Keratinocyte (primary cell): ENCODE data around the gene ATOX1. TPM values are rescaled to one million over a fixed set of nuclear protein-coding genes. Genes with fewer than 3 reads are reported as not detected.

ENCODE experiments used
- DNase-seq: peaks from one replicate; pipeline ENCODE4 v3.0.0-alpha.2; 2011; ENCODE audit warnings: low read depth, missing footprints, low spot score
- FAIRE-seq: peaks from 2 replicates; lab custom pipeline; 2011; peaks lifted over from hg19 to GRCh38; lab: Jason Lieb, UNC
- H2AFZ ChIP-seq: 2 replicates; pipeline ENCODE4 v1.6.0; 2012; ENCODE audit warnings: low read length, control low read depth, inconsistent platforms; ENCODE audit not compliant: control insufficient read depth
- H3K27ac ChIP-seq: 2 replicates; pipeline ENCODE4 v1.5.1; 2011; ENCODE audit warnings: low read length; ENCODE audit not compliant: control insufficient read depth, insufficient read depth
- H3K27me3 ChIP-seq: 3 replicates; pipeline ENCODE4 v1.6.0; 2011; ENCODE audit warnings: low read length; ENCODE audit not compliant: control insufficient read depth, insufficient read depth; ENCODE audit errors: extremely low read depth
- H3K36me3 ChIP-seq, 2 experiments: 2 replicates in 1 of 2; 3 replicates in 1 of 2; pipeline ENCODE4 v1.5.1; 2011; ENCODE audit warnings: low read length in 2 of 2, mild to moderate bottlenecking in 1 of 2; ENCODE audit not compliant: control insufficient read depth in 2 of 2, insufficient read depth in 2 of 2; ENCODE audit errors: extremely low read depth in 1 of 2
- H3K4me1 ChIP-seq: 3 replicates; pipeline ENCODE4 v1.5.1; 2011; ENCODE audit warnings: low read length; ENCODE audit not compliant: control insufficient read depth, insufficient read depth; ENCODE audit errors: extremely low read depth
- H3K4me2 ChIP-seq: 3 replicates; pipeline ENCODE4 v1.6.0; 2011; ENCODE audit warnings: low read depth, low read length; ENCODE audit not compliant: control insufficient read depth, insufficient read depth; ENCODE audit errors: extremely low read depth
- H3K4me3 ChIP-seq, 3 experiments: fragments of 200-600 bp in 1 of 3; sonication (generic) in 1 of 3; 2 replicates in 2 of 3; 3 replicates in 1 of 3; pipeline ENCODE4 v1.5.1; 2011 to 2016; ENCODE audit warnings: low read length in 3 of 3, mild to moderate bottlenecking in 3 of 3, control low read depth in 2 of 3, inconsistent platforms in 1 of 3, low read depth in 1 of 3, mixed read lengths in 1 of 3, mixed run types in 1 of 3, moderate library complexity in 1 of 3; ENCODE audit not compliant: control insufficient read depth in 2 of 3, insufficient read depth in 2 of 3; ENCODE audit errors: extremely low read depth in 1 of 3
- H3K79me2 ChIP-seq: 2 replicates; pipeline ENCODE4 v1.6.0; 2012; ENCODE audit warnings: low read length; ENCODE audit not compliant: control insufficient read depth, insufficient read depth
- H3K9ac ChIP-seq: 3 replicates; pipeline ENCODE4 v1.6.0; 2011; ENCODE audit warnings: low read length; ENCODE audit not compliant: control insufficient read depth, insufficient read depth; ENCODE audit errors: extremely low read depth
- H3K9me1 ChIP-seq: 3 replicates; pipeline ENCODE4 v1.6.0; 2011; ENCODE audit warnings: low read length; ENCODE audit not compliant: control insufficient read depth, insufficient read depth; ENCODE audit errors: extremely low read depth
- H3K9me3 ChIP-seq: 2 replicates; pipeline ENCODE4 v1.5.1; 2012; ENCODE audit warnings: low read depth, low read length; ENCODE audit not compliant: control insufficient read depth
- H4K20me1 ChIP-seq: 3 replicates; pipeline ENCODE4 v1.6.0; 2011; ENCODE audit warnings: low read length; ENCODE audit not compliant: control insufficient read depth, insufficient read depth; ENCODE audit errors: extremely low read depth
- CTCF ChIP-seq, 3 experiments: IDR thresholded peaks in 1 of 3; conservative IDR thresholded peaks in 1 of 3; optimal IDR thresholded peaks in 1 of 3; 2 replicates in 2 of 3; 3 replicates in 1 of 3; pipeline versions ENCODE3 to v1.5.1; 2011; ENCODE audit warnings: low read length in 3 of 3, mild to moderate bottlenecking in 3 of 3, moderate library complexity in 2 of 3, control low read depth in 1 of 3, inconsistent platforms in 1 of 3; ENCODE audit not compliant: insufficient read depth in 2 of 3; ENCODE audit errors: extremely low read depth in 1 of 3
- EZH2 ChIP-seq: IDR thresholded peaks from one replicate; pipeline ENCODE4 v1.6.1; 2012; ENCODE audit warnings: inconsistent platforms, mild to moderate bottlenecking, low read length, moderate library complexity
- dilution Hi-C: fragments of 300-500 bp; cut with MboI; formaldehyde crosslinking; loops from one replicate; pipeline ENCODE4 v1.7.0; 2020; ENCODE audit warnings: low sequenced_read_pairs; ENCODE audit not compliant: extremely low pct_ligation_motif_present
- polyA plus RNA-seq, 5 experiments: library from polyadenylated mRNA; depleted of rRNA in 3 of 5; stranded (reverse) in 3 of 5; stranded (forward) in 1 of 5; unstranded in 1 of 5; fragments of >200 nt; gene quantifications; 1 replicate in 1 of 5; 2 replicates in 3 of 5; 3 replicates in 1 of 5; pipeline versions ENCODE4 v1.2.1 to v1.2.3, GENCODE V29; 2011 to 2012; ENCODE audit warnings: missing spikeins in 2 of 5, low read depth in 1 of 5, low replicate concordance in 1 of 5

The ATOX1 gene
- polyA plus RNA-seq, 1 donor (not counting 4 experiments of a cell fraction or from before 2014, with no cell fraction given): 173 TPM

GRCh38 chr5:151707567-151707966 lies 50.9 kb downstream of the ATOX1 start:
- TF ChIP-seq CTCF (optimal IDR thresholded peaks at IDR 0.05 in 1 of 3, IDR thresholded peaks at IDR 0.05 in 1 of 3, conservative IDR thresholded peaks at IDR 0.05 in 1 of 3; ENCODE audit: extremely low read depth in 1 of 3, insufficient read depth in 2 of 3, low read length in 3 of 3) (no peak), EZH2 (no peak)

GRCh38 chr5:151706906-151707305 lies 51.5 kb downstream of the ATOX1 start:
- DNase-seq (peak; percentile 63), FAIRE-seq (no peak)
- no peaks in the 10 kb centered on the region for H3K79me2 ChIP-seq
- H3K9me1 ChIP-seq: no peaks in the 10 kb centered on the region
- H3K27ac ChIP-seq: no peak overlapping the region
- H3K9ac ChIP-seq: no peak overlapping the region
- no peak overlapping the region for H2AFZ ChIP-seq
- dilution Hi-C loops: no loop called here
- H3K4me1 ChIP-seq: no peaks in the 10 kb centered on the region
- H3K27me3 ChIP-seq: no peaks in the 10 kb centered on the region
- H3K36me3 ChIP-seq: no peaks in the 10 kb centered on the region
- TF ChIP-seq CTCF (optimal IDR thresholded peaks at IDR 0.05 in 1 of 3, IDR thresholded peaks at IDR 0.05 in 1 of 3, conservative IDR thresholded peaks at IDR 0.05 in 1 of 3; ENCODE audit: extremely low read depth in 1 of 3, insufficient read depth in 2 of 3, low read length in 3 of 3) (no peak), EZH2 (no peak)
- H3K4me3 ChIP-seq: no peak overlapping the region
- no peak overlapping the region for H3K4me2 ChIP-seq
- H3K9me3 ChIP-seq: peaks cover 2% of the 10 kb centered on the region
- H4K20me1 ChIP-seq: no peaks in the 10 kb centered on the region

More at GRCh38 chr5:151707567-151707966, 50.9 kb downstream of the ATOX1 start:
- Histone ChIP-seq H2AFZ (no peak overlapping the region), H3K9ac (no peak overlapping the region), H3K36me3 (no peaks in the 10 kb centered on the region), H3K4me2 (no peak overlapping the region), H3K27ac (no peak overlapping the region), H4K20me1 (no peaks in the 10 kb centered on the region), H3K9me3 (peaks cover 2% of the 10 kb centered on the region), H3K4me3 (no peak overlapping the region), H3K79me2 (no peaks in the 10 kb centered on the region), H3K4me1 (no peaks in the 10 kb centered on the region), H3K27me3 (no peaks in the 10 kb centered on the region), H3K9me1 (no peaks in the 10 kb centered on the region)
- dilution Hi-C loops: no loop called here
- DNase-seq (no peak), FAIRE-seq (no peak)
